ENCODE results near the gene MUS81.

MUS81 gene

DNA sequence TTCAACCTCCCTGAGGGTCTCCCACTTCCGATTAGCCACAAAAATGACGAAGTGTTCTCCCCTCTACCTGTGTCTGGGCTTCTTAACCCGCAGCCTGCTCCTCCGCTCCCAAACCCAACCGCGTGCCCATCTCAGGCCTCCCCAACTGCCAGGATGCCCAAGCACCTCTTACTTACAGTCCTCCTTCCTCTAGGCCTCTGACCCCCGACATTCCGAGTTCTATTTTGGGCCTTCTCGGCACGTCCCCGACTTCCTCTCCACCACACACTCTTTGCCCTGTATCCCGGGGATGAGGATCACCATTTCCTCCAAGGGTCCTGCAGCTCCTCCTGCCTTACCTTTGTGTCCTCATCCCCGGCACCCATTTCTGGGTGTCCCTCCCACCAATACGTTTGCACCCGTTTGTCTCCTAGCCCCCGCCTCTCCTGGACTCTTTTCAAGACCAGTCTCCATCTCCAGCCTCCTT is 388 bp upstream of the MUS81 start:
- no peak for DNase-seq (ENCODE audit: low read depth in 2 of 2)

DNA sequence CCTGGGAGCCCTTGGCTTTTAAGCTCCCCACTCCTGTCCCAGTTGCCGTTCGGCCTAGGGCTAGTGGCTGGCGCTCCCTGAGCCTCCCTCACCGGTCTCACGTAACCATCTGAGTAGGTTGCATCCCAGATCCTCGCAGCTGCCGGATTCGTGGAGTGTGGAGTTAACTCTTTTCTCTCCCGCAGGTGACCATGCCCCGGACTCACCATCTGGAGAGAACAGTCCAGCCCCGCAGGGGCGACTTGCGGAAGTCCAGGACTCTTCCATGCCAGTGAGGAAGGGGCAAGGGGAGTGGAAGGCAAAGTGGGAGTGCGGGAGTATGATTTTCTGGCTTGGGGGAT is 902 bp downstream of the MUS81 start:
- DNase-seq (ENCODE audit: low read depth in 2 of 2), result no peak

GRCh38 chr11:65861533-65862183 is 1.4 kb downstream of the MUS81 start:
- no peak for DNase-seq (ENCODE audit: low read depth in 2 of 2)

DNA sequence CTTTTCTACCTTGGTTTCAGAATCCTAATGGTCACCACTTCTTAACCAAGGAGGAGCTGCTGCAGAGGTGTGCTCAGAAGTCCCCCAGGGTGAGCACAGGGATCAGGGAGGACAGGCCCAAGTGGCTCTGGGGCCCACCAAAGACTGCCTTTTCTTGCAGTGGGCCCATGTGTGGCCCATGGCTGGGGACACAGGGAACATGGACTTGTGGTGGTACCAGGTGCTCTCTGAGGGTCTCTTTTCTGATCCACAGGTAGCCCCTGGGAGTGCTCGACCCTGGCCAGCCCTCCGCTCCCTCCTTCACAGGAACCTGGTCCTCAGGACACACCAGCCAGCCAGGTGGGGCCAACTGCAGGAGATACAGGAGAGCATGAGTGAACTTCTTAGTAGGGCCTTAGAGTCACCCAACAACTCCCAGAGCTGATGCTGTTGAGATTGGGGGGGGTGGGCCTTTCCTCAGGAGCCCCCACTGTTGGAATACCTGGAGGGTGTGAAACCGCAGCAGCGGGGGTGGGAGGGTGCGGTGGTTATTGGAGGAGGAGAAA is 2.0 kb downstream of the MUS81 start:
- DNase-seq (ENCODE audit: low read depth in 2 of 2), result no peak

DNA sequence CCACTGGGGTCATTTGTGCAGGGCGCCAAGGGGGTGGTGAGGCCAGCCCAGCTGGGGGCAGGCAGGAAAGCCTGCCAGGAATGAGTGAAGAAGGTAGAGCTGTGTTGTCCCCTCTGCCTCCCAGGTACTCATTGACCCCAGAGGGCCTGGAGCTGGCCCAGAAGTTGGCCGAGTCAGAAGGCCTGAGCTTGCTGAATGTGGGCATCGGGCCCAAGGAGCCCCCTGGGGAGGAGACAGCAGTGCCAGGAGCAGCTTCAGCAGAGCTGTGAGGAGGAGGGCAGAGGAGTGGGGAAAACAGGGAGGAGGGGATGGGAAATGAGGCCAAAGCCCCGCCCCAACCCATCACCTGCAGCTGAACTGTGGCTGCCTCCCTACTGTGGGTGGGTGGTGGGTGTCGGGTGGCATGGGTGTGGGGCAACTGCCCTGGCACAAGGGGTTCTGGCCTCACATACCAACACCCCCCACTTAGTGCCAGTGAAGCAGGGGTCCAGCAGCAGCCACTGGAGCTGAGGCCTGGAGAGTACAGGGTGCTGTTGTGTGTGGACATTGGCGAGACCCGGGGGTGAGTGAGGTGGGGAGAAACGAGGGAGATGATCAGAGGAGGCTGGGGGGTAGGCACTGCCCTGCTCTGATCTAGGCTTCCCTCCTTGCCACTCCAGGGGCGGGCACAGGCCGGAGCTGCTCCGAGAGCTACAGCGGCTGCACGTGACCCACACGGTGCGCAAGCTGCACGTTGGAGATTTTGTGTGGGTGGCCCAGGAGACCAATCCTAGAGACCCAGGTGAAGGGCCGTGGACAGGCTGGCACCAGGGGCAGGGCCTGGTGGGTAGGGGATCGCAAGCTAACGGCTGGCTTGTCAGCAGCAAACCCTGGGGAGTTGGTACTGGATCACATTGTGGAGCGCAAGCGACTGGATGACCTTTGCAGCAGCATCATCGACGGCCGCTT is 3.0 kb downstream of the MUS81 start:
- DNase-seq (ENCODE audit: low read depth in 2 of 2), result no peak

DNA sequence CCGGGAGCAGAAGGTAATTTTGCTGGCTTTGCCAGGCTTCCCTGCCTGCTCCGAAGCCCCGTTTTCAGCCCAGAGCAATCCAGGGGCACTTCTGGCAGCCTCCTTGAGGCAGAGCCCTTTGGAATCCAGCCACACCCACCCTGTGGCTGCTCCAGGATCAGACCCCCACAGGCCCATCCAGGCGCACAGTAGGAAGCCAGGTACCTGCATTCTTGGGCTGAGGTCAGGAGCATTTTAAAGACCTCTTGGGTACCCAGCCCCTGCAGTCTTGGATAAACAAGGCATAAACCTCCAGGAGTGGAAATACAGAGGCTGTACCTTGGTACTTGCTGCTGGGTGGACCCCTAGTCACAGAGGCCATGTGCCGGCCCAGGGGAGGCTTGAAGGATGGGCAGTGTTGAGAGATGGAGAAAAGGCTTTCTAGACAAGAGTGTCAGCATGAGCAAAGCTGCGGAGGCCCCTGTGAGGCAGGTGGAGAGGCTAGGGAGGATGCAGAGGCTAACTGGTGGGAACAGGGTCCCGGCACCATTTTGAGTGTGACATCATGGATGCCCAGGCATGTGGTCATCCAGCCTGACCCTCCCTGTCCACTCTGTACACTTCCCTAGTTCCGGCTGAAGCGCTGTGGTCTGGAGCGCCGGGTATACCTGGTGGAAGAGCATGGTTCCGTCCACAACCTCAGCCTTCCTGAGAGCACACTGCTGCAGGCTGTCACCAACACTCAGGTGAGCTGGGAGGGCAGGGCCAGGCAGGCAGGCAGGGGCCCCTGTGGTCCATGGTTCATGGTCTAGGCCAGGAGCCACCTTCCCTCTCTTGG is 3.9 kb downstream of the MUS81 start:
- DNase-seq (ENCODE audit: low read depth in 2 of 2), result no peak

DNA sequence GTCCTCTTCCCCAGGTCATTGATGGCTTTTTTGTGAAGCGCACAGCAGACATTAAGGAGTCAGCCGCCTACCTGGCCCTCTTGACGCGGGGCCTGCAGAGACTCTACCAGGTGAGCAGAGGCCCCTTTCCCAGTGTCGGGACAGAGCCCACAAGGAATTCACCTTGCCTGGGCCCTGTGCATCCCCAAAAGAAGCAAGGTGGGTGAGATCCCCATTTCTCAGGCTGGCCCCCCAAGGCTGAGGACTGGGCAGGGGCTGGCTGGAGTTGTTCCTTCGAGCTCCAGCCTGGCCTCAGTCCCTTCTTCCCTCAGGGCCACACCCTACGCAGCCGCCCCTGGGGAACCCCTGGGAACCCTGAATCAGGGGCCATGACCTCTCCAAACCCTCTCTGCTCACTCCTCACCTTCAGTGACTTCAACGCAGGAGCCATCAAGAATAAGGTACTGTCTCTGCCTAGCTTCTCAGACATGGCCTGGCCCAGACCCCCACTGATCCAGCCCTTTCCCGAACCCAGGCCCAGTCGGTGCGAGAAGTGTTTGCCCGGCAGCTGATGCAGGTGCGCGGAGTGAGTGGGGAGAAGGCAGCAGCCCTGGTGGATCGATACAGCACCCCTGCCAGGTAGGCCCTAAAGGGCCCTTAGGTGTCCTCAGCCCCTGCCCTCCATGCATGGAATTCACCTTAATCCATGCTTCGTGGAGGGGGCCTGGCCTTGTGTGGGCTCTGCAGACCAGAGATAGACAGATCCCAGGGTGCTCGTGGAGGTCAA is 4.7 kb downstream of the MUS81 start:
- no peak for DNase-seq (ENCODE audit: low read depth in 2 of 2)

- no peak for DNase-seq (ENCODE audit: low read depth in 2 of 2)
Measured at GRCh38 chr11:65865550-65866172, 5.4 kb downstream of the MUS81 start.

DNA sequence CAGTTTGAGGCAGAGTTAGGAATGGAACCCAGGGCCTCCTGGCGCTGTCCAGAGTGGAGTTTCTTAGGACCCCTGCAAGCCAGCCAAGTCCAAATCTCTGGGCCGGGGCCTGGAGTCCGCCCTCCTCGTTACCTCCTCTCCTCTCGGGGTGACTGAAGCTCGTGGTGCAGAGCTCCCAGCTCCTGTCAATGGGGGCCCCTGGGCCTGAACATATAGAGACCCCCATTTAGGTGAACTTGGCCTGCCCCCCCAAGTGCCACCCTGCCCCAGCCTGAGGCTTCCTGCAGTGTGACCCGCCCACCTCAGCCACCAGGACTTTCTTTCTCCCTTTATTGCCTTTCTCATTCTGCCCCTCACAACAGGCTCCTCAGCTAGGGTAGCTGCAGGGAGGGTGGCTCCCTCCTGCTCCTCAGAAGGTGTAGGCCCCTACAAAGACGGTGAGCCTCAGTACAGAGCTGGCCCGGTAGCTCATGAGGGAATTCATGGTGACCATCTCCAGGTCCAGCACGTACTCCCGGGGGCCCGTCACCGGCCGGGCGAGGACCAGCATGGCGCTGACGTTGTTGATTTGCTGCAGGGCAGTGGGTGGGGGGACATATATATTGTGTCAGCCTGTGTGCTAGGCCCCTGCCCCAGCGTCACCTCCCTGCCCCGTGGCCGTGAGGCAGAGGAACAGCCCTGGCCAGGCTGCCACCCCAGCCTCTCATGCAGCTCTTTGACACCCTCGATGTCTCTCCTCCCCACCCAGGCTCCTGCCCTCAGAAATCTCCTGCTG is 6.5 kb downstream of the MUS81 start:
- no peak for DNase-seq (ENCODE audit: low read depth in 2 of 2)

DNA sequence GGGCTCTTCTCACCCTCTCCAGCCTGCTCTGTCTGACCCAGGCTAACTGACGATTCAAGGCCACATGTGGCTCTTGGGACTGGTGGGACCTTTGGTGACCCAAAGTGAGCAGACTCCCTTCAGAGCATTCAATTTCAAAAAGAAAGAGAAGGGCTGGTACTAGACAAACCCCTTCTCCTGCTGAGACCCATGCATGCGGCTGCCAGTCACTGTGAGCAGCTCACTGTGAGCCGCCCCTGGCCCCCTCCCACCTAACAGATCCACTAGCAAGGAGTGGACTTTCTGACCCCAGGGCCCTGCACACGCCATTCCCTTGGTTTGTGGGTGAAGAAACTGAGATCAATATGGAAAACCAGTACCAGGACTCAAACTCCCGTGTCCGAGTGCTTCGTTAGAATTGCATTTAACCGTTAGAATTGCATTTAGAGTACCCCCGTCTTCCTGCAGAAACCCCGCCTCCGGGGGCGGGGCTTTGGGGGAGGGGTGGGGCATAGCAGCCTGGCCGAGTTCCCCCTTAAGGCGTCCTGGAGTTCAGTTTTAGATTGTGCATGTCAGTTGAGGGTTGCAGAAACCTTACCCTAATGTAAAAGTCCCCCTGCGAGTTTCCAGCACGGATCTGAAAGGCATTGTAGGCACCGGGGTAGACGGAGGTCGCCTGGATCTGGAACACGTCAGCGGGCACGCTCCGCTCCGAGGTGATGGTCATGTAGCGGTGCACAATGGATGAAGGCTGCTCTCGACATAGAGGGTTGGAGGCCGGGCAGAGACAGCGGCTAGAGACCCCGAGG is 7.2 kb downstream of the MUS81 start:
- no peak for DNase-seq (ENCODE audit: low read depth in 2 of 2)

GRCh38 chr11:65868076-65868667 is 7.9 kb downstream of the MUS81 start:
- DNase-seq (ENCODE audit: low read depth in 2 of 2), result no peak

- DNase-seq (ENCODE audit: low read depth in 2 of 2), result no peak
Measured at GRCh38 chr11:65868907-65869306, 8.7 kb downstream of the MUS81 start.

DNA sequence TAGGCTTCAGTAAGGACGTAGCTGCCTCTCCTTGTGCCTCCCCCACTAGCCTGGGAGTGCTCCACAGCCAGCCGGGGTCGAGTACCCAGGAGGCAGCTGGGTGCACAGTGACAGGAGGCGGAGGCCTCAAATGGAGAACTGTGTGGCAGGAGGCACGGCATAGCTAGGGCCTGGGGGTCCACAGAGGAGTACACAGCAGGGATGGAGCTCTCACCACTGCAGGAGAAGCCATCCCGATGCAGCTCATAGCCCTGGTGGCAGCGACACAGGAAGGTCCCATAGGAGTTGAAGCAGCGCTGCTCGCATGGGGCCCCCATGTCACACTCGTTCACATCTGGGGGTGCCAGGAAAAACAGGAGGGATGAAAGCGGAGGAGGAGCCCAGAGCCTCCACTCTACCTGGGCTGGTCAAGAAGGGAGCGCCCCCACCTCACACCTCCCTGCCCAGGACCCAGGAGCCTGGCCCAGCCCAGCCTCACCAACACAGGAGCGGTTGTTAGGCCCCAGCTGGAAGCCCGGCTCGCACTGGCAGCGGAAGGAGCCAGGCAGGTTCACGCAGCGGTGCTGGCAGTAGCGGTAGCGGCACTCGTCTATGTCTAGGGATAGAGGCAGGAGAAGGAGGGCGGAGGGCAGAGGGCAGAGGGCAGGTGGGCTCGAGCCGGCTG is 9.5 kb downstream of the MUS81 start:
- no peak for DNase-seq (ENCODE audit: low read depth in 2 of 2)

GRCh38 chr11:65870307-65870658 is 10.1 kb downstream of the MUS81 start:
- no peak for DNase-seq (ENCODE audit: low read depth in 2 of 2)

DNA sequence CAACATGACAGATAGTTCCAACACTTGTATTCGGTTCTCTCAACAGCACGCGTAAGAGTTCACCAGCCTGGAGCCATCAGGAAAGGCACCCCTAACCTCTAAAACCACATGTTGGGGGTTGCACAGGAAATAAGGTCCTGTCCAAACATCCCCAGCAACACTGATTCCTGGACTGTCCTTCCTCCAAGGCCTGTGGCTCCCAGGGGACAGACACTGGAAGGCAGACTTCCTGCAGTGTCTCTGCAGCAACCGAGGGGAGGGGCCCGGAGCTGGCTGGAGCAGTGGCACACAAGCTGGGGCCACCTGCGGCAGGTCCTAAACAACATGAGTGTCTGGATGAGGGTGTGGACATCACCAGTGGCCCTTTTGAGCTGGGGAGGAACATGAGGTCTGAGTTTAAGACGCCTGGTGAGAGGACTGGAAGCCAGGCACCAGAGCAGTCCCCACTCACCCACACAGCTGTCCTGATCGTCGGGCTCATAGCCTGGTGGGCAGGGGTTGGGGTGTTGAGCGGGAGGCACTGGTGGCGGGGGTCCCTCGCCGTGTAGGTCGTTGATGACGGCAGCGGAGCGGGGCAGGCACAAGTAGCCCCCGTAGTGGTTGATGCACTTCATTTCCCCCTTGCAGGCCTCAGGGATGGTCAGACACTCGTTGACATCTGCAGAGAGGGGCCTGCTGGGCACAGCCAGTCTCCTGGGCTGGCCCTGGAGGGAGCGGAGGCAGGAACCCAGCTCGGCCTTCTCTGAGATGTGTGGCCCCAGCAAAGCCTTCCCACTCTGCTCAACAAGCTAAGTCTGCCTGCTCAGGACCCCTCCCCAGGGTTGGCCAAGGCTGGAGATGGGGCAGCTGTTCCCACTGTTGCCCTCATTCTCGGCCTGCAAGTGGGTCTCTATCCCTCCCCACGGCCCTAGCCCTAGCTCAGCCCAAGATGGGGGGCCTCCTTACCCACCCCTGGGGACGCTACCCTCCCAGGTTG is 10.8 kb downstream of the MUS81 start:
- no peak for DNase-seq (ENCODE audit: low read depth in 2 of 2)

GRCh38 chr11:65871811-65872548 is 11.7 kb downstream of the MUS81 start:
- no peak for DNase-seq (ENCODE audit: low read depth in 2 of 2)
